OCI-M2 (cell line): Measurements from ENCODE around the gene MED29.

ENCODE experiments used
- DNase-seq: peaks from one replicate; lab custom pipeline; 2025; ENCODE audit not compliant: unreplicated experiment; lab: John Stamatoyannopoulos, UW

MED29 gene

DNA sequence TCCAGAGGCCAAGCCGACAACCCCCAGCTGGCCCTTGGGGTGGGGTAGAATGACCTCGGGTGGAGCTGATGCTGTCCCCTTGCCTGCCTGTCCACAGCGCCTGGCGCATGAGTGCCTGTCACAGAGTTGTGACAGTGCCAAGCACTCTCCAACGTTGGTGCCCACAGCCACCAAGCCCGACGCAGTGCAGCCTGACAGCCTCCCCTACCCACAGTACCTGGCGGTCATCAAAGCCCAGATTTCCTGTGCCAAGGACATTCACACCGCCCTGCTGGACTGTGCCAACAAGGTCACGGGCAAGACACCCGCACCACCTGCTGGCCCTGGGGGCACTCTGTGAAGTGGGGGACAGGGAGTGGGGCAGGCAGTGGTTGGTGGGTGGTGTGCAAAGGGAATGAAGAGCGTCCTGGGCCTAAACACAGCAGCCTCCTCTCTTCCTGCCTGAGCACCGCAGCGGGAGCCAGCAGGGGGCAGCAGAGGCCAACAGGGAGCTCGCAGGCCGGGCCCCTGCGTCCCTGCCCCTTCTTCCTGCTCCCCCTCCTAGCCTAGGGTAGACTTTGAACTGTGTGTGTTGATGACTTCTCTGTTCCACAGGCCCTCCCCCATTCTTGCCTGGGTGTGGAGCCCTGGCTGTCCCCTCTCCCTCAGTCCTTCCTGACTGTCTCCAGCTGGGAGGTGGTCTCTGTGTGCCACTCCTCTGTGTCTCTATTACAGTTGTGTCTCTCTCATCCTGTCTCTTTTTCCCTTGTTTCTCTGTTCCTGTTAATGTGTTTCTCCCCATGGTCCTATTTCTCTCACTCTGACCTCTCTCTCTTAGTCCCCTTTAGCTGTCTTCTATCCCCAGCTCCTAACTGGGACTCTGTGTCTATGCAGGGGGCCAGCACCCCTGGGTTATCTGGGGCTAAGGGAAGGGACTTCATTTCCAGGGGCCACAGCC is 6.5 kb downstream of the MED29 start:
- peak; percentile 84 for DNase-seq

DNA sequence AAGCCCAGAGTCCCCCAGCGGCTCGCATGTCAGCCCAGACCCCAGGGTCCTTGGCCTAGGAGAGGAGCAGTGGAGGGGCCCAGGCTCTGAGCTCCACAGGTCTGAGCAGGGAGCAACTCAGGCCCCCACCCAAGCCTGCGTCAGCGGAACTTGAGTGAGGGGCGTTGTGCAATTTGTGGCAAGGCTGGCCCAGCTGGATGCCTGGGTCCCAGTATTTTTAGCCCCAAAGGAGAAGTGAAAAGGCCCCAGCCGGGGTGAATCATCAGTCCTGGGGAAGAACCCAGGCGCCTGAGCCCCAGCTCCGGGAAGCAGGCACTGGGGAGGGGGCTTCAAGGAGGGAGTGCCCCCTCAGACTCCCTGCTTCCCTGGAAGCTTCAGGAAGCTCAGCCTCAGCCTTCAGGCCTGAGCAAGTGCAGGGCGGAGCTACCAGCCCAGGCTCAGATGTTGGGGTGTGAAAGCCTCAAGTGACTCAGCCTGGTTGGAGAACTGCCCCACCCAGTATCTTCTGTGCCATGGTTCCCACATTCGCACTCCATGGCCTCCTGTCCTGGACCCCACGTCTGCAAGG is 7.2 kb downstream of the MED29 start:
- DNase-seq, result no peak

DNA sequence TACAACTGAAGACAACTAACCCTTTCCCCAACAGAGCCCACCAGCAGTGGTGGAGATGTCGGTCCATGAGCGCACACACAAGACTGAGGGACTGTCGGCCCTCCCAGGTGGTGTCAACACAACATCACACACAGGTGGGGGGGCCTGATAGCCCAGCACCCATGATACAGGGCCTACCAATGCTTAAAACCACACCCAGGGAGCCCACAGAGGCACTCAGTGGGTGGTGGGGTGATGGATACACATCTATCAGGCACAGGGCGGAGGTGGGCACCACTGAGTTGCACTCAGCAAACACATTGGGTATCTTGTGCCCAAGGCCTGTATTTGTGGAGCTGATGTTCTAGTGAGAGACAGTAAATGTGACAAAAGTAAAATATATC is 8.5 kb downstream of the MED29 start:
- no peak for DNase-seq

- DNase-seq, result no peak
Measured at GRCh38 chr19:39400061-39400460, 8.9 kb downstream of the MED29 start.

- DNase-seq, result no peak
Measured at GRCh38 chr19:39401070-39401548, 9.9 kb downstream of the MED29 start.

GRCh38 chr19:39401549-39402345 is 10.6 kb downstream of the MED29 start:
- no peak for DNase-seq

GRCh38 chr19:39402346-39403300 is 11.4 kb downstream of the MED29 start:
- DNase-seq, result peak; percentile 64

DNA sequence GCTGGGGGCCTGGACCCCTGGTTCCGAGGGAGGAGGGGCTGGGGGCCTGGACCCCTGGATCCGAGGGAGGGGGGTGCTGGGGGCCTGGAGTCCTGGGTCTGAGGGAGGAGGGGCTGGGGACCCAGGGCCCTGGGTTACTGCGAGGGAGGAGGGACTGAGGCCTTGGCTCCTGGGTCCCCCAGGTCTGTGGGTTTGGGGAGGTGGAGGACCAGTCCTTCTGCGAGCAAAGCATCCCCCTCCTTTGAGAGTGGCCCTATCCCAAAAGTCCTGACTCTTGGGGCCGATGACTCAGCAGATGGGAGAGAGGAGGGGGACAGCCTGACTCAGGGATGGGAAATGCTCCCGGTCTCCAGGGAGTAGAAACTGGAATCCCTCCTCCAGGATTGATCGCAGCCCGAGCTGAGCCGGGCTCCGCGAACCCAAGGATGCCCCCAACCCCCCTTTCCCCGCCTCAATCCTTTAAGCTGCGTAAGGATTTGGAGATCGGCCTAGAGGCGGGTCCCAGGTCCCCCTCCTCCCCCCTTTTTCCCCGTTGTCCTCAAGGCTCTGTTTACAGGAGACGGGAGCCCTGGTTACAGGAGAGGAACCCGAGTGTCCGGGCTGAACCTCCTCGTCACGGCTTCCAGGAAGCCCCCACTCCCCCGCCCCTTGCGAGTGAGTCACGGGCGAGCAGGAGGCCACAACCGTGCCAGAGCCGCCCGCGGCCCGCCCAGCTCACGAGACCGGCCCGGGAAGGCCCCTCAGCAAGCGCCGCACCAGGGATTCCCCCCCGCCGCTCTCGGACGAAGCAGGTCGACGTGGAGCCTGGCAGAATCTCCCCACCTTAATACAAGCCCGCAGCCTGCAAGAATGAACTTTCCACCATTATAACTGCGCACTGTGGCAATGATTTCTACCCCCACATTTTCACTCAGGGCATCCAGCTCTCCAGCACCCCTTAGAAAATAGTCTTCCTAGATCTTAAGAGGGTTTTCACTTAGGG is 12.4 kb downstream of the MED29 start:
- no peak for DNase-seq

GRCh38 chr19:39405261-39405957 is 14.2 kb downstream of the MED29 start:
- no peak for DNase-seq

DNA sequence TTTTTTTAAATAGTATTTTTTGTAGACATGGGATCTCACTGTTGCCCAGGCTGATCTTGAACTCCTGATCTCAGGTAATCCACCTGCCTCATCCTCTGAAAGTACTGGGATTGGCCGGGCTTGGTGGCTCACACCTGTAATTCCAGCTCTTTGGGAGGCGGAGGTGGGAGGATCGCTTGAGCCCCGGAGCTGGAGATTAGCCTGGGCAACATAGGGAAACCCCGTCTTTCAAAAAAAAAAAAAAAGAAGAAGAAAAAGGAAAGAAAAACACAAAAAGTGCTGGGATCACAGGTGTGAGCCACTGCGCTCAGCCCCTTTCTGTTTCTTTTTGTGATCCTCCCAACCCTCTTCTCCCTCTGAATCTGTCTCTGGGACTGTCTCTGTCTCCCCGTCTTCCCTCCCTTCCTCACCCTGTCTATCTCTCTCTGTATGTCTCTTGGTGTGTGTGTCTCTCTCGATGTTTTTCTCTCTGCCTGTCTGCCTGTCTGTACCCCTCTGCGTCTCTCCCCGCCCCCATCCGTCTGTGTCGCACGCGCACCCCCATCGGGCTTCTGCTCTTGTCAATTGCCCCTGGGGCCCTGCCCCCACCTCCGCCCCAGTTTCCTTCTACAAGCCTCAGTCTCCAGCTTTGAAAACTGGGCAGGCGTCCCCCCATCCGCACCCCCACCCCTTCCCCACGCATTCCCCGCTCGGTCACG is 14.9 kb downstream of the MED29 start:
- no peak for DNase-seq

DNA sequence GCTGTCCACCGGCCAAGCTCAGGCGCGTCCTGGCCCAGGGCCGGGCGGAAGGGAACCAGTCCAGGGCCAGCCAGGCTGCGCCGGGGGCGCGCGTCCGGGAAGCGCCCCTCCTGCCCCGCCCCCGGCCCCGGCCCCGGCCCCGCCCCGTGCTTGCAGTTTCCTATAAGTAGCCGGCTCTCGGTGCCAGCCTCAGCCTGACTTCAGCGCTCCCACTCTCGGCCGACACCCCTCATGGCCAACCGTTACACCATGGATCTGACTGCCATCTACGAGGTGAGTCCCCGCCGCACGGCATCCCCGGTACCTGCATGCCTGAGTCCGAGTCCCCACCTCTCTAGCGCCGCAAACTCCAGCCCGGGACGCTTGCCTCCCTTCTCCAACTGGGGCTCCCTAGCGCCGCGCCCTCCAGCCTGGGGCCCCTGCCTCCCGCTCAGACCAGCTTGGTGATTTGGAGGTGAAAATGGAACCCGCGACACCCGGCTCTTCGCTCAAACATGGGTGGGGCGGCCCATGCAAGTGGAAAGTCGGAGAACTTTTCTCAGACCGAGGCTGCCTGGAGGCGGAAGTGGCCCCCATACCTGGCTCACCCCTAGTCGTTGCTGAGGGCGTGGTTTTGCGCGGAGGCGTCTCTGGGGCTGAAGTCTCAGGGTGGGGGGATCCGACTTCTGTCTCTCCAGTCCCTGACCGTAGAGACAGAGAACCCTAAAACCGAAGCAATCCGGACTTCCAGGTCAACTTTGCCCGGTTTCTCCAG is 15.7 kb downstream of the MED29 start, which contains the start of gene ZFP36:
Gene ZFP36, plus strand, starts transcription at position 192 of the 754 bp plus-strand sequence. Its CDS starts 58 bp downstream, at position 250.
- peak; percentile 69 for DNase-seq

DNA sequence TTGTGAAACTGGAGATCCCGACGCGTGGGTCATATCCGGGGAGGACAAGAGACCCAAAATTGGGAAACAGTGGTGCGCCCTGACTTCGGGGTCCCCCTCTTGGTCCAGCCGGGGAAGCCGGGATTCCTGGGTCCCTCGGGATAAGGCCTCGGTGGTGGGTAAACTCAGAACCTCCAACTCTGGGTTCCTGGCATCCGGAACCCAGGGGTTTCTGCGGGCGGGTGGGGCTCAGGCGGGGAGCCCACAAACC is 16.2 kb downstream of the MED29 start:
- DNase-seq, result no peak

GRCh38 chr19:39407660-39408391 is 16.6 kb downstream of the MED29 start:
- DNase-seq, result no peak

DNA sequence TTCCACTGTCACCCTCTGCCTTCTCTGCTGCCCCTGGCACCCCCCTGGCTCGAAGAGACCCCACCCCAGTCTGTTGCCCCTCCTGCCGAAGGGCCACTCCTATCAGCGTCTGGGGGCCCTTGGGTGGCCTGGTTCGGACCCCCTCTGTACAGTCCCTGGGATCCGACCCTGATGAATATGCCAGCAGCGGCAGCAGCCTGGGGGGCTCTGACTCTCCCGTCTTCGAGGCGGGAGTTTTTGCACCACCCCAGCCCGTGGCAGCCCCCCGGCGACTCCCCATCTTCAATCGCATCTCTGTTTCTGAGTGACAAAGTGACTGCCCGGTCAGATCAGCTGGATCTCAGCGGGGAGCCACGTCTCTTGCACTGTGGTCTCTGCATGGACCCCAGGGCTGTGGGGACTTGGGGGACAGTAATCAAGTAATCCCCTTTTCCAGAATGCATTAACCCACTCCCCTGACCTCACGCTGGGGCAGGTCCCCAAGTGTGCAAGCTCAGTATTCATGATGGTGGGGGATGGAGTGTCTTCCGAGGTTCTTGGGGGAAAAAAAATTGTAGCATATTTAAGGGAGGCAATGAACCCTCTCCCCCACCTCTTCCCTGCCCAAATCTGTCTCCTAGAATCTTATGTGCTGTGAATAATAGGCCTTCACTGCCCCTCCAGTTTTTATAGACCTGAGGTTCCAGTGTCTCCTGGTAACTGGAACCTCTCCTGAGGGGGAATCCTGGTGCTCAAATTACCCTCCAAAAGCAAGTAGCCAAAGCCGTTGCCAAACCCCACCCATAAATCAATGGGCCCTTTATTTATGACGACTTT is 17.4 kb downstream of the MED29 start:
- no peak for DNase-seq

- peak; percentile 91 for DNase-seq
Measured at GRCh38 chr19:39409208-39410016, 18.2 kb downstream of the MED29 start.
